ENCODE measurements around the gene NUS1. TPM values are rescaled to one million over a fixed set of nuclear protein-coding genes. Genes with fewer than 3 reads are reported as not detected.
"Not testable (repeated sequence)": the region's sequence is repeated elsewhere in the genome, so short reads cannot be mapped to it uniquely, and the experiment has no call there.

NUS1 gene
- total and polyA plus RNA-seq, 2 of the 4 experiments (the other 2 are of a cell fraction), result 11.8 to 19.6 TPM

- H3K79me1 ChIP-seq (ENCODE audit: low read depth in 1 of 2, low read length in 2 of 2); dilution Hi-C loops (cut with HindIII; ENCODE audit: low sequenced_read_pairs, unreplicated experiment); ATAC-seq (ENCODE audit: low read depth); H4K5ac ChIP-seq (ENCODE audit: low read depth, low read length); H2AK5ac ChIP-seq (ENCODE audit: low read depth, low read length); H3K14ac ChIP-seq (replicated peaks; ENCODE audit: low read depth, low read length); BruUV-seq (replicated peaks); H3K23ac ChIP-seq (ENCODE audit: low read depth, low read length); H3K4me2 ChIP-seq (ENCODE audit: low read depth, low read length); H3K4me3 ChIP-seq (ENCODE audit: insufficient read depth, low read depth, low read length); H2BK5ac ChIP-seq (ENCODE audit: low read depth, low read length, poor library complexity, severe bottlenecking); H3K9ac ChIP-seq (ENCODE audit: low read depth, low read length); H2BK20ac ChIP-seq (ENCODE audit: low read depth, low read length); H2BK120ac ChIP-seq (ENCODE audit: low read depth, low read length); H3K56ac ChIP-seq (ENCODE audit: extremely low read depth, insufficient read depth, low read length); H3K9me3 ChIP-seq (ENCODE audit: control insufficient read depth, insufficient read depth, low read length); H4K8ac ChIP-seq (ENCODE audit: low read depth in 2 of 2, low read length in 2 of 2); H3K36me3 ChIP-seq (ENCODE audit: control insufficient read depth, insufficient read depth, low read length); H3K9me1 ChIP-seq (ENCODE audit: insufficient read depth, low read length); H4K91ac ChIP-seq (ENCODE audit: insufficient read depth, low read depth, low read length); intact Hi-C loops (cut with micrococcal nuclease); CTCF ChIA-PET; H3K4me1 ChIP-seq (ENCODE audit: control insufficient read depth, insufficient read depth, low read length); in situ Hi-C loops (cut with MboI; ENCODE audit: low sequenced_read_pairs); POLR2A ChIA-PET (ENCODE audit: unreplicated experiment); H3K4ac ChIP-seq (ENCODE audit: low read depth, low read length); H3K27ac ChIP-seq (ENCODE audit: insufficient read depth, low read length); H4K20me1 ChIP-seq (ENCODE audit: insufficient read depth, low read length); H3K27me3 ChIP-seq (ENCODE audit: control insufficient read depth, insufficient read depth, low read length); H2AK9ac ChIP-seq (replicated peaks; ENCODE audit: low read depth, low read length, poor library complexity); H2AFZ ChIP-seq (replicated peaks; ENCODE audit: low read length, poor library complexity); DNase-seq; H3K18ac ChIP-seq (ENCODE audit: low read depth, low read length); H2BK15ac ChIP-seq (ENCODE audit: low read depth, low read length): not testable (repeated sequence)
- 100% methylated on average over 3 of the region's 25 CpGs; no CpG with 5 or more reads in 1 of the 2 experiments for WGBS, 2 experiments (ENCODE audit: extremely low coverage in 2 of 2, insufficient read length in 1 of 2)
Measured at GRCh38 chr6:117750675-117751074, 75.4 kb downstream of the NUS1 start.

Other genes with a start within 250 kb of the NUS1 start
- under 0.01 TPM in 2 replicates for gene ROS1, start 249.5 kb upstream of the NUS1 start, total RNA-seq (2012; rRNA removed)
- gene ROS1, start 249.5 kb upstream of the NUS1 start, polyA plus RNA-seq (2012; rRNA removed), result 0.03 TPM in 1 of 2 replicates, not detected in the other
- 27.8 and 30.0 TPM in 2 replicates for gene DCBLD1, start 192.8 kb upstream of the NUS1 start, total RNA-seq (2012; rRNA removed)
- 20.1 and 21.1 TPM in 2 replicates for gene DCBLD1, start 192.8 kb upstream of the NUS1 start, polyA plus RNA-seq (2012; rRNA removed)
- gene GOPC, start 73.0 kb upstream of the NUS1 start, total RNA-seq (2012; rRNA removed), result 23.8 and 50.3 TPM in 2 replicates
- gene GOPC, start 73.0 kb upstream of the NUS1 start, polyA plus RNA-seq (2012; rRNA removed), result 18.6 and 23.4 TPM in 2 replicates
- gene SLC35F1, start 231.8 kb downstream of the NUS1 start, total RNA-seq (2012; rRNA removed), result not detected in 2 replicates
- gene SLC35F1, start 231.8 kb downstream of the NUS1 start, polyA plus RNA-seq (2012; rRNA removed), result not detected in 2 replicates

Data from IMR-90 (cell line).